Stimulated activated memory B cell treated with anti-CD40 and anti-IgM and Interleukin-4, amounts not matched to agents 10 μg/mL and 1 μg/mL and 100 μg/mL, for 72 hours (primary cell): ENCODE results near the gene COX17.
"Not testable (repeated sequence)": the region's sequence is repeated elsewhere in the genome, so short reads cannot be mapped to it uniquely, and the experiment has no call there.

Experiments used
- ATAC-seq: fragments of 150-1000 bp; cut with Tn5 transposase; 2 replicates; pipeline ENCODE4 v1.10.0; 2021
- H3K27ac Mint-ChIP-seq: one replicate; pipeline ENCODE4 v1.8.0; 2022; ENCODE audit warnings: mild to moderate bottlenecking, mixed read lengths
- H3K27me3 Mint-ChIP-seq: one replicate; pipeline ENCODE4 v1.8.0; 2022; ENCODE audit warnings: mixed read lengths
- H3K36me3 Mint-ChIP-seq: one replicate; pipeline ENCODE4 v1.8.0; 2022; ENCODE audit warnings: mixed read lengths
- H3K4me1 Mint-ChIP-seq: one replicate; pipeline ENCODE4 v1.8.0; 2022; ENCODE audit warnings: mixed read lengths
- H3K4me3 Mint-ChIP-seq: one replicate; pipeline ENCODE4 v1.8.0; 2022; ENCODE audit warnings: mild to moderate bottlenecking, moderate library complexity, mixed read lengths
- H3K9me3 Mint-ChIP-seq: one replicate; pipeline ENCODE4 v1.8.0; 2022; ENCODE audit warnings: mixed read lengths

COX17 gene

GRCh38 chr3:119683421-119683820 is 6.2 kb upstream of the COX17 start:
- no peak for ATAC-seq
- no peaks in the 10 kb centered on the region for H3K27me3 Mint-ChIP-seq
- no peaks in the 10 kb centered on the region for H3K9me3 Mint-ChIP-seq
- H3K4me1 Mint-ChIP-seq = peaks cover 6% of the 10 kb centered on the region
- H3K36me3 Mint-ChIP-seq = no peaks in the 10 kb centered on the region
- H3K27ac Mint-ChIP-seq = no peak overlapping the region
- H3K4me3 Mint-ChIP-seq = no peak overlapping the region

DNA sequence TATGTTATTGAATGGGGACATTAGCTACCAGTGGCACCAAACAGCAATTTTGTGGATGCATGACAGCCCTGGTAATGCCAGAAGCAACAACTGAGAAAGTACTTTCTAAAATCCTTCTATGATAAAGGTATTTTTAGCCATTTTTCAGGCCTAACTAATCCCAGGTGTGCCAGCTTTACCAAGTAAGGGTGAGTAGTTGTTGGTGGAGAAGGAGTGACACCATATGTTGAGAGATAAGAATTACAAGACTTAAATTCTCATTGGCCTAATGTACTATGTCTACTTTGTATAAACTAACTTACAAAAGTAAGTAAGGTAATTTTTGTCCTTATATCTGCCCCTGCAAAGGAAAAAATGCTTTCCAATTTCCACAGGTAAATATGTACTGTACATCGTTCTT is 4.1 kb upstream of the COX17 start:
- Mint-ChIP-seq H3K27me3 (no peaks in the 10 kb centered on the region), H3K36me3 (no peaks in the 10 kb centered on the region), H3K4me1 (peaks cover 18% of the 10 kb centered on the region), H3K4me3 (no peak overlapping the region), H3K9me3 (no peaks in the 10 kb centered on the region), H3K27ac (no peak overlapping the region)
- ATAC-seq = no peak

GRCh38 chr3:119679874-119680273 is 2.7 kb upstream of the COX17 start:
- H3K27me3 Mint-ChIP-seq = no peaks in the 10 kb centered on the region
- H3K4me3 Mint-ChIP-seq = no peak overlapping the region
- no peak for ATAC-seq
- peaks cover 9% of the 10 kb centered on the region for H3K36me3 Mint-ChIP-seq
- H3K4me1 Mint-ChIP-seq = peaks cover 32% of the 10 kb centered on the region
- no peaks in the 10 kb centered on the region for H3K9me3 Mint-ChIP-seq
- H3K27ac Mint-ChIP-seq = no peak overlapping the region

- H3K36me3 Mint-ChIP-seq = peaks cover 20% of the 10 kb centered on the region
- H3K27me3 Mint-ChIP-seq, ATAC-seq, H3K4me3 Mint-ChIP-seq, H3K9me3 Mint-ChIP-seq: not testable (repeated sequence)
- peaks cover 35% of the 10 kb centered on the region for H3K4me1 Mint-ChIP-seq
- H3K27ac Mint-ChIP-seq = peak overlapping the region; percentile 84
These were observed 1.0 kb upstream of the COX17 start for GRCh38 chr3:119678209-119678608.

DNA sequence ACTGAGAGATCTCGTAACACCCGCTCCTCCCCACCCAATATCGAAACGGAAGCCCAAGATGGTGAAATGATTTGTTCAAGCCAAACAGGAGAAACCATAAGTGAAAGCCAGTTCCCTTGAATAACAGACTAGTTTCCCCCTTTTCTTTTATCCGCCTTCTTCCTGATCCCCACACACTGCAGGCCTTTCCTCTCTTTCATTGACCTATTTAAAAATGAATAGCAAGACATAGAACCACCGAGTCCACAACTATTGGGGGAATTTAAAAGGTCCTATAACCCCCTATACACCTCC is 382 bp upstream of the COX17 start:
- Mint-ChIP-seq H3K36me3 (peaks cover 26% of the 10 kb centered on the region), H3K9me3 (no peaks in the 10 kb centered on the region), H3K27me3 (no peaks in the 10 kb centered on the region), H3K4me3 (peak overlapping the region; percentile 83), H3K27ac (peak overlapping the region; percentile 84), H3K4me1 (peaks cover 35% of the 10 kb centered on the region)
- ATAC-seq = no peak

- Mint-ChIP-seq H3K4me3 (peak overlapping the region; percentile 83), H3K27ac (peak overlapping the region; percentile 84), H3K4me1 (peaks cover 32% of the 10 kb centered on the region), H3K27me3 (no peaks in the 10 kb centered on the region), H3K36me3 (peaks cover 28% of the 10 kb centered on the region), H3K9me3 (no peaks in the 10 kb centered on the region)
- no peak for ATAC-seq
These were observed 1.2 kb downstream of the COX17 start for GRCh38 chr3:119676020-119676419.

- no peak for ATAC-seq
- peaks cover 38% of the 10 kb centered on the region for H3K4me1 Mint-ChIP-seq
- peaks cover 35% of the 10 kb centered on the region for H3K36me3 Mint-ChIP-seq
- no peaks in the 10 kb centered on the region for H3K9me3 Mint-ChIP-seq
- peak overlapping the region; percentile 83 for H3K4me3 Mint-ChIP-seq
- no peaks in the 10 kb centered on the region for H3K27me3 Mint-ChIP-seq
- peak overlapping the region; percentile 84 for H3K27ac Mint-ChIP-seq
These were observed 1.9 kb downstream of the COX17 start for GRCh38 chr3:119675188-119675874.

DNA sequence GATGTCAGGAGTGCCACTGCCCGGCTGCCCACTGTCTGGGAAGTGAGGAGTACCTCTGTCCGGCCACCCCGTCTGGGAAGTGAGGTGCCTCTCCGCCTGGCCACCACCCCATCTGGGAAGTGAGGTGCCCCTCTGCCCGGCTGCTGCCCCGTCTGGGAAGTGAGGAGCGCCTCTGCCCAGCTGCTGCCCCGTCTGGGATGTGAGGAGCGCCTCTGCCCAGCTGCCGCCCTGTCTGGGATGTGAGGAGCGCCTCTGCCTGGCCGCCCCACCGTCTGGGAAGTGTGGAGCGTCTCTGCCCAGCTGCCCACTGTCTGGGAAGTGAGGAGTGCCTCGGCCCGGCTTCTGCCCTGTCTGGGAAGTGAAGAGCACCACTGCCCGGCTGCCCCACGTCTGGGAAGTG is 3.3 kb downstream of the COX17 start:
- ATAC-seq = no peak
- peaks cover 43% of the 10 kb centered on the region for H3K4me1 Mint-ChIP-seq
- H3K36me3 Mint-ChIP-seq = peaks cover 42% of the 10 kb centered on the region
- H3K27ac Mint-ChIP-seq = no peak overlapping the region
- H3K27me3 Mint-ChIP-seq = no peaks in the 10 kb centered on the region
- H3K4me3 Mint-ChIP-seq = no peak overlapping the region
- H3K9me3 Mint-ChIP-seq = no peaks in the 10 kb centered on the region

GRCh38 chr3:119672776-119673175 is 4.4 kb downstream of the COX17 start:
- no peaks in the 10 kb centered on the region for H3K9me3 Mint-ChIP-seq
- H3K27me3 Mint-ChIP-seq = no peaks in the 10 kb centered on the region
- peaks cover 40% of the 10 kb centered on the region for H3K4me1 Mint-ChIP-seq
- no peak overlapping the region for H3K4me3 Mint-ChIP-seq
- H3K27ac Mint-ChIP-seq = no peak overlapping the region
- H3K36me3 Mint-ChIP-seq = peaks cover 43% of the 10 kb centered on the region
- no peak for ATAC-seq

- H3K4me1 Mint-ChIP-seq = peaks cover 33% of the 10 kb centered on the region
- H3K27ac Mint-ChIP-seq = peak overlapping the region; percentile 46
- H3K27me3 Mint-ChIP-seq = no peaks in the 10 kb centered on the region
- no peak overlapping the region for H3K4me3 Mint-ChIP-seq
- peaks cover 47% of the 10 kb centered on the region for H3K36me3 Mint-ChIP-seq
- no peak for ATAC-seq
- H3K9me3 Mint-ChIP-seq = no peaks in the 10 kb centered on the region
These were observed 7.2 kb downstream of the COX17 start for GRCh38 chr3:119669906-119670570.

DNA sequence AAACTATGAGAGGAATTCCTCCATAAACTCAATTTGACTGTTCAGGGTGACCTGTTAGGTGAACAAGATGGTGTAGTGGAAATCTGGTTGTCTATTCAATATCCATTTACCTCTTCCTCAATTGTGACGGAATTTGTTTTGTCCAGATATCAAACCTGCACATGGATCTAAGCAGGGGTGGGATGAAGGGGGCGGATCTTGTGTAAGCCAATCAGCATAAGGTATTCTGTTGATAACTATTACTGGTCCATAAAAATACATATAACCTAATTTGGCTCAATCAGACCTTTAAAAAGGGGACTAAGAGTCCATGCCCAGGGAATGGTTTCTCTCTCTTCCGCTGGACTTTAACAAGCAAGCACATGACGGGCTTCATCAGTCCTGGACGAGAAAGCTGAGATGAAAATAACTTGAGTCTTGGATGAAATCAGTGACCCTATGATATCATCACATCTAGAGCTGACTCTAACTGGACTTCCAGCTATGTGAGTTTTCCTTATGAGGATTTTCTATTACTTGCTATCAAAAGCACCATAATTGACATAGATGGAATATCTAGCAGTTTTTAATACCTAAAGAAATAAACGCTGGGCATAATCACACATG is 11.1 kb downstream of the COX17 start:
- Mint-ChIP-seq H3K9me3 (no peaks in the 10 kb centered on the region), H3K36me3 (peaks cover 38% of the 10 kb centered on the region), H3K4me3 (no peak overlapping the region), H3K27me3 (no peaks in the 10 kb centered on the region), H3K4me1 (peaks cover 56% of the 10 kb centered on the region), H3K27ac (no peak overlapping the region)
- no peak for ATAC-seq

GRCh38 chr3:119664850-119665379 is 12.3 kb downstream of the COX17 start:
- H3K9me3 Mint-ChIP-seq = no peaks in the 10 kb centered on the region
- H3K4me1 Mint-ChIP-seq = peaks cover 47% of the 10 kb centered on the region
- H3K27me3 Mint-ChIP-seq = no peaks in the 10 kb centered on the region
- no peak overlapping the region for H3K4me3 Mint-ChIP-seq
- peaks cover 29% of the 10 kb centered on the region for H3K36me3 Mint-ChIP-seq
- peak overlapping the region; percentile 22 for H3K27ac Mint-ChIP-seq
- ATAC-seq = peak; percentile 77

- H3K36me3 Mint-ChIP-seq = peaks cover 31% of the 10 kb centered on the region
- no peak for ATAC-seq
- peak overlapping the region; percentile 22 for H3K27ac Mint-ChIP-seq
- no peaks in the 10 kb centered on the region for H3K9me3 Mint-ChIP-seq
- H3K4me3 Mint-ChIP-seq = no peak overlapping the region
- H3K27me3 Mint-ChIP-seq = no peaks in the 10 kb centered on the region
- peaks cover 51% of the 10 kb centered on the region for H3K4me1 Mint-ChIP-seq
These were observed 12.8 kb downstream of the COX17 start for GRCh38 chr3:119664370-119664769.

DNA sequence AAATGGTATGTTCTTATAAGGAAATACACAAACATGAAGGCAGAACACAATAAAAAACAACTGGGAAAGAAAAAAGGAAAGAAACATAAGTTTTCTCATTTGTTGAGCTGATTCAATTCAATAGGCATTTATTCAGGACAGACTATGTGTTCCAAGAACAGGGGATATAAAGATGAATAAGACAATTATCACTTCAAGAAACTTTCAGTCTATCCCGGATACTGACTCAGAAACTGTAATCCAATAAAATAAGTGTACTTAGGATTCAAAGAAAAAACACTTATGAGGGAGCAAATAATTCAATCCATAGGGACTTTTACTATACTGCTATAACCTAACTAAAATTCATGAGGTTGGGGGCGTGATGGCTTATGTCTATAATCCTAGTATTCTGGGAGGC is 13.3 kb downstream of the COX17 start:
- Mint-ChIP-seq H3K27me3 (no peaks in the 10 kb centered on the region), H3K9me3 (no peaks in the 10 kb centered on the region), H3K36me3 (peaks cover 36% of the 10 kb centered on the region), H3K4me3 (no peak overlapping the region), H3K4me1 (peaks cover 51% of the 10 kb centered on the region), H3K27ac (peak overlapping the region; percentile 22)
- no peak for ATAC-seq

- Mint-ChIP-seq H3K27me3 (no peaks in the 10 kb centered on the region), H3K27ac (peak overlapping the region; percentile 22), H3K4me1 (peaks cover 56% of the 10 kb centered on the region), H3K9me3 (no peaks in the 10 kb centered on the region), H3K4me3 (no peak overlapping the region), H3K36me3 (peaks cover 40% of the 10 kb centered on the region)
- no peak for ATAC-seq
These were observed 14.4 kb downstream of the COX17 start for GRCh38 chr3:119662604-119663373.
